ENCODE results near the gene POLR3B.

DNA sequence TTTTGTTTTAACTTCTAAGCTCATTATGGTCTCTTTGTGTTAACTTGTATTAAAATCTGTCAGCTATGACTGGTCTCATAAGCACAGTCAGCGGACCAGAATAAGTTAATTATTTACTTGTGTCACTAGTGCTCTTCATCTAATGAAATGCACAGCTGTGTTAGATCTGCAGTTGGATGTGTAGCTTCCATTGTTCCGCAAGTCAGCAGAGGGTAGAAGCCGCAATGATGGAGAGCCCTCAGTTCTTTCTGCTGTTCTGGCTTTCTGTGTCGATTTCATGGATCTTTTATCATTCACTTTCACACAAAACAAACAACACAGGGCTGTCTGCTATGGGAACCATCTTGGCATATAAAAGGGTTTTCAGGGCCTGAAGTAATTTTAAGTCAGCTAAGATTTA, 136.0 kb downstream of the POLR3B start:
- TF ChIP-seq, protein P1, sequence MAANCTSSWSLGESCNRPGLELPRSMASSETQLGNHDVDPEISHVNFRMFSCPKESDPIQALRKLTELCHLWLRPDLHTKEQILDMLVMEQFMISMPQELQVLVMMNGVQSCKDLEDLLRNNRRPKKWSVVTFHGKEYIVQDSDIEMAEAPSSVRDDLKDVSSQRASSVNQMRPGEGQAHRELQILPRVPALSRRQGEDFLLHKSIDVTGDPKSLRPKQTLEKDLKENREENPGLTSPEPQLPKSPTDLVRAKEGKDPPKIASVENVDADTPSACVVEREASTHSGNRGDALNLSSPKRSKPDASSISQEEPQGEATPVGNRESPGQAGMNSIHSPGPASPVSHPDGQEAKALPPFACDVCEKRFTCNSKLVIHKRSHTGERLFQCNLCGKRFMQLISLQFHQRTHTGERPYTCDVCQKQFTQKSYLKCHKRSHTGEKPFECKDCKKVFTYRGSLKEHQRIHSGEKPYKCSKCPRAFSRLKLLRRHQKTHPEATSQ (CRISPR knock-in tag; IDR thresholded peaks at IDR 0.05; ENCODE audit: borderline replicate concordance), result no peak
- TF ChIP-seq GATAD1 (CRISPR knock-in tag; IDR thresholded peaks at IDR 0.05), result no peak
- TF ChIP-seq, protein P2, sequence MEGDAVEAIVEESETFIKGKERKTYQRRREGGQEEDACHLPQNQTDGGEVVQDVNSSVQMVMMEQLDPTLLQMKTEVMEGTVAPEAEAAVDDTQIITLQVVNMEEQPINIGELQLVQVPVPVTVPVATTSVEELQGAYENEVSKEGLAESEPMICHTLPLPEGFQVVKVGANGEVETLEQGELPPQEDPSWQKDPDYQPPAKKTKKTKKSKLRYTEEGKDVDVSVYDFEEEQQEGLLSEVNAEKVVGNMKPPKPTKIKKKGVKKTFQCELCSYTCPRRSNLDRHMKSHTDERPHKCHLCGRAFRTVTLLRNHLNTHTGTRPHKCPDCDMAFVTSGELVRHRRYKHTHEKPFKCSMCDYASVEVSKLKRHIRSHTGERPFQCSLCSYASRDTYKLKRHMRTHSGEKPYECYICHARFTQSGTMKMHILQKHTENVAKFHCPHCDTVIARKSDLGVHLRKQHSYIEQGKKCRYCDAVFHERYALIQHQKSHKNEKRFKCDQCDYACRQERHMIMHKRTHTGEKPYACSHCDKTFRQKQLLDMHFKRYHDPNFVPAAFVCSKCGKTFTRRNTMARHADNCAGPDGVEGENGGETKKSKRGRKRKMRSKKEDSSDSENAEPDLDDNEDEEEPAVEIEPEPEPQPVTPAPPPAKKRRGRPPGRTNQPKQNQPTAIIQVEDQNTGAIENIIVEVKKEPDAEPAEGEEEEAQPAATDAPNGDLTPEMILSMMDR (CRISPR knock-in tag; IDR thresholded peaks at IDR 0.05), result no peak
- TF ChIP-seq, protein P3, sequence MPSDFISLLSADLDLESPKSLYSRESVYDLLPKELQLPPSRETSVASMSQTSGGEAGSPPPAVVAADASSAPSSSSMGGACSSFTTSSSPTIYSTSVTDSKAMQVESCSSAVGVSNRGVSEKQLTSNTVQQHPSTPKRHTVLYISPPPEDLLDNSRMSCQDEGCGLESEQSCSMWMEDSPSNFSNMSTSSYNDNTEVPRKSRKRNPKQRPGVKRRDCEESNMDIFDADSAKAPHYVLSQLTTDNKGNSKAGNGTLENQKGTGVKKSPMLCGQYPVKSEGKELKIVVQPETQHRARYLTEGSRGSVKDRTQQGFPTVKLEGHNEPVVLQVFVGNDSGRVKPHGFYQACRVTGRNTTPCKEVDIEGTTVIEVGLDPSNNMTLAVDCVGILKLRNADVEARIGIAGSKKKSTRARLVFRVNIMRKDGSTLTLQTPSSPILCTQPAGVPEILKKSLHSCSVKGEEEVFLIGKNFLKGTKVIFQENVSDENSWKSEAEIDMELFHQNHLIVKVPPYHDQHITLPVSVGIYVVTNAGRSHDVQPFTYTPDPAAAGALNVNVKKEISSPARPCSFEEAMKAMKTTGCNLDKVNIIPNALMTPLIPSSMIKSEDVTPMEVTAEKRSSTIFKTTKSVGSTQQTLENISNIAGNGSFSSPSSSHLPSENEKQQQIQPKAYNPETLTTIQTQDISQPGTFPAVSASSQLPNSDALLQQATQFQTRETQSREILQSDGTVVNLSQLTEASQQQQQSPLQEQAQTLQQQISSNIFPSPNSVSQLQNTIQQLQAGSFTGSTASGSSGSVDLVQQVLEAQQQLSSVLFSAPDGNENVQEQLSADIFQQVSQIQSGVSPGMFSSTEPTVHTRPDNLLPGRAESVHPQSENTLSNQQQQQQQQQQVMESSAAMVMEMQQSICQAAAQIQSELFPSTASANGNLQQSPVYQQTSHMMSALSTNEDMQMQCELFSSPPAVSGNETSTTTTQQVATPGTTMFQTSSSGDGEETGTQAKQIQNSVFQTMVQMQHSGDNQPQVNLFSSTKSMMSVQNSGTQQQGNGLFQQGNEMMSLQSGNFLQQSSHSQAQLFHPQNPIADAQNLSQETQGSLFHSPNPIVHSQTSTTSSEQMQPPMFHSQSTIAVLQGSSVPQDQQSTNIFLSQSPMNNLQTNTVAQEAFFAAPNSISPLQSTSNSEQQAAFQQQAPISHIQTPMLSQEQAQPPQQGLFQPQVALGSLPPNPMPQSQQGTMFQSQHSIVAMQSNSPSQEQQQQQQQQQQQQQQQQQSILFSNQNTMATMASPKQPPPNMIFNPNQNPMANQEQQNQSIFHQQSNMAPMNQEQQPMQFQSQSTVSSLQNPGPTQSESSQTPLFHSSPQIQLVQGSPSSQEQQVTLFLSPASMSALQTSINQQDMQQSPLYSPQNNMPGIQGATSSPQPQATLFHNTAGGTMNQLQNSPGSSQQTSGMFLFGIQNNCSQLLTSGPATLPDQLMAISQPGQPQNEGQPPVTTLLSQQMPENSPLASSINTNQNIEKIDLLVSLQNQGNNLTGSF (CRISPR knock-in tag; IDR thresholded peaks at IDR 0.05), result no peak
- TF ChIP-seq CHD2 (IDR thresholded peaks at IDR 0.05; ENCODE audit: low read depth, low read length), result no peak
